DOHH2 (cell line): Measurements from ENCODE around the gene NDC1.

Experiments
- CTCF ChIP-seq: fragments of 200-600 bp; sonication (generic); IDR thresholded peaks from one replicate; pipeline ENCODE4 v1.5.1; 2014; ENCODE audit warnings: antibody characterized with exemption, mild to moderate bottlenecking, low read depth, low read length; ENCODE audit not compliant: poor library complexity, severe bottlenecking
- EZH2phosphoT487 ChIP-seq: fragments of 200-600 bp; sonication (generic); IDR thresholded peaks from 2 replicates; pipeline ENCODE4 v1.6.1; 2017; ENCODE audit warnings: borderline replicate concordance, mild to moderate bottlenecking, antibody characterized with exemption, low read length, moderate library complexity, mixed read lengths

GRCh38 chr1:53825306-53825705, 12.8 kb downstream of the NDC1 start:
- TF ChIP-seq CTCF (no peak), EZH2phosphoT487 (no peak)
